Activated CD8-positive, alpha-beta memory T cell treated with anti-CD3 and anti-CD28 coated beads for 4 hours (primary cell): Measurements from ENCODE around the gene CAPN8.

ENCODE experiments used
- DNase-seq, 2 donors: peaks; one replicate each; pipeline ENCODE4 v3.0.0-alpha.2; 2020; ENCODE audit warnings: low read depth in 2 of 2

Gene CAPN8

DNA sequence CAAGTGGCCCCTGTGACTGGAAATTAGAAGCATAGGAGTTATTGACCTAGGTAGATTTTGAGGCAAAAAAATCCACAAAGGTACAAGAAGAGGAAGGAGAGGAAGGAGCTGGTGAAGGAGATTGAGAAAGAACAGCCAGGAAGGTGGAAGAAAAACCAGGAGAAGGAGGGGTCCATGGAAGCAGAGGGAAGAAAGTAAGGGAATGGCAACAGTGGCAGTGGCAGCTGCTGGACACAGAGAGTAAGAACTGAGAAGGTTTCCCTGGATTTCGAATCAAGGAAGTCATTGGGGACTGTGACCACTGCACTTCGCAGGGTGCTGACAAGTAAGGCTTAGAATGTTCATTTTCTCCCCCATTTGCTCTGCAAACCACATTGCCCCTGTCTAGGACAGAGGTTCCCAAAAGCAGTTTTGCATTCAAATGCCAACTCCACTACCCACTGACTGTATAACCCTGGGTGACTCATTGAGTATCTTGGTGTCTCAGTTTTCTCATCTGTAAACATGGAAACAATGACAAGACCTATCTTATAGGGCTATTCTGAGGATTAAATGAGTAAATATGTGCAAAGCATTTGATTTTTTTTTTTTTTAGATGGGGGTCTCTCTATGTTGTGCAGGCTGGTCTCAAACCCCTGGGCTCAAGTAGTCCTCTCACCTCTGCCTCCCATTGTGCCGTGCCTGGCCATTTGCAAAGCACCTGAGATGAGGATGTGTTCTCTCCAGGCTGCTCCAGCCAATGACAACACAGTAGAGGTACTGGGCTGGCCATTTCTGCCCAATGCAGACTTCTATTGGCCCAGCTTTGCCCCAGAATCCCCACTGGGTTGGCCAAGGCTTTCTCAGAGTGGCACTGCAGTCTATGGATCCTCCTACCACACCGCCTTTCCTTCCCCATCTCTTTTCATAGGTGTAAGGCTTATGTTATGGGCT, 37.5 kb upstream of the CAPN8 start:
- no peak for DNase-seq

DNA sequence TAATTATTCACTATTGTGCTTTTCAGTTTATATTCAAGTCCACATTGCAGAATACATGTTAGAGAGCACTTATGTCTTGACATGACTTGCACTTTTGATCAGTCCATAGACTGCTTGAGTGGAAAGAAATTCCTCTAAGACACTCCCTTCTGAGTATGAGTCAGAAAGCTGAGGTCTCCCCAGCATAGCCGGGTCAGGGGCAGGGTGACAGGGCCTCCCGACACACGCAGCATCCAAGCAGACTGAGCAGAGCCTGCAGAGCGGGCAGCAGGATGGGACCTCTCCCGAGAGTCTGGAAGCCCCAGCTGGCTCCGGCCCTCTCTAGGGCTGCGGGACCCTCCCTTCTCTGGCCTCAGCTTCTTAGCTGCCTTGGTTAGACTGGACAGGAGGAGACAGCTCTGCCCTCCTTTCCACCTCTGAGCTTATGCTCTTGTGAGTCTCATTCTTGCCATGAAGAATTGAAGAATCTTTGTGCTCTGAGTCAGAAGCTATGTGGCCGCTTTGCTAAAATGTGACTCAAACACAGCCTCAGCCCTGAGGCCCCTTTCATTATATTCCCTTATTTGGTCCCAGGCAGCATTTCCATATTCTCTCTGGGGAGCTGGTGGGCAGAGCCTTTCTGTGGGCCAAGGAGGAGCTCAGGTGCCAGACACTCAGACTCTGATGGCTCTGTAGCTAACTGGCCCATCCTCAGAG, 35.6 kb upstream of the CAPN8 start:
- DNase-seq: no peak

DNA sequence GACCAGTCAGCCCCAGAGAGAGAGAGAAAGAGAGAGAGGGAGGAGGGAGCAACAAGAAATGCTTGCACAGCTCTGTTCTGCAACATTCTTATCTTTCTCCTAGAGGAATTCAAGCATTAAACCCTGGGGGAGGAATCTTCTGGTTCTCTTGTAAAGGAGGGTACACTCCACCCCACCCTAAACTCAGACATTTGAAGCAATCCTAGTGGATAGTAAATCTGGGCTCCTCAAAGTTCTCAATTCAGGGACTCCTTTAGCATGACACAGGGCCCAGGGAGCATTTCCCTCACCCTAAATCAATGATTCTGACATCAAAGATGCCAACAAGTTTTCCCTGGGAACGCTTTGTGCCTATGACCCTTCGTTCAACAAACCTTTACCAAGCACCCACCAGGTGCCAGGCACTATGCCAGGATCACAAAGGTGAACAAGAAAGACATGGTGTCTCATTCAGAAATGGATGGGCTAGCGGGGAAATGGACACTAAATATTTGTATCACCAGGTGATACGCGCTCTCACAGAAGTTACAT, 35.0 kb upstream of the CAPN8 start:
- no peak for DNase-seq

DNA sequence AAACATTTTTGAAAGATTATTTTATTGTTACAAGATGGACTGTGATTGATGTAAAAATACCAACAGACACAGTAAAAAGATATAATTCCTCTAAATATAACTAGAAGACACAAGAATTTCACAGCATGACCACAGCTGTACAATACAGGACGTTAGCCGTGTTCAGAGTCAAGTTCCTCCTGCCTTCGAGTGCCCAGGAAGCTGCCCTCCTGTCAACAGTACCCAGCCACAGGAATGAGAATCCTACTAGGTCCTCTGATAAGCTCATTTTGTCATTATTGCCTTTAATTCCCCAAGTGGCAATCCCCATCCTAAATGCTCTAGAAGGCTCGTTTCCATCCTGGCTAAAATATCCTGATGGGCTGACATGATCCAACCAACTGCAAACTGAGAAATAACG, 30.4 kb upstream of the CAPN8 start:
- no peak for DNase-seq

DNA sequence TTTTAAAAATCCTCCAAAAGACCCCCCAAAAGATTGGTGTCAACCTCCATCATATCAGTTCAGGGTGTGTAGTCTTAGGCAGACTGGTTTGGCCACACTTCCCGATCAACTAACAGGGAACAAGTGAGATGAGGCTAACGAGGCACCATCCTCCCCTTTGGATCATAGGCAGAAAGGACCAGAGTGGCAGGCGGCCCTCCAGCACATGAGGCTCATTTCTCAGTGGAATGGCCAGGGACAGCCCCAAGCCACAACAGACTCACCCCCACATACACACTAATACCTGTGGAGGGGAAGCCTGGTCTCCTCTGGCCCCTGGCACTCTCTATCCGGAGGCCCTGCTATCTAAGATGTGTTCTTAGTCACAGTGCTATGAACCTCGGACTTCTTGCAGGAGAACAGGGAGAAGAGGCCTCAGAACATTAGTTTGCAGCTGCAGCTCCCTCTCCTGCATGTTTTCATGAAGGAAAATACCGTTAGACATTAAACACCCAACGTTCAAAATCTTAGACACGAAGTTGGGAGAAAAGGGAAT, 29.6 kb upstream of the CAPN8 start:
- no peak for DNase-seq

DNA sequence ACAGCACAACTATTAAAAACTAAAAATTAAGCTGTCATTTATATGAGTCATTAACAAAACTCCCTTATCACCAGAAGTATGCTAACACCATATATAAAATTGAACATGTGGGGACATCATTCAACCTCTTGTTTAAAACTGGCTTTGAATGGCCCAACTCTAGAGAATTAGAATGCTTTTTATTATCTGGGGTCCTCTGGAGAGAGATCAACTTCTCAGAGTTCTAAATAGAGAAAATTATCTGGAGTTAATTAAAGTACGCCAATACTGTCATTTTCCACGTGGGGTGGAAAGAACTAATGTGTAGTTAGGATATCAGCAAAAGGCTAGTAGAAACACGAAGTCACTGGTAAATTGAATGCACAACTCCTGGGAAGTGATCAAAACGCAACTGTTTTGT, 25.6 kb upstream of the CAPN8 start:
- no peak for DNase-seq

DNA sequence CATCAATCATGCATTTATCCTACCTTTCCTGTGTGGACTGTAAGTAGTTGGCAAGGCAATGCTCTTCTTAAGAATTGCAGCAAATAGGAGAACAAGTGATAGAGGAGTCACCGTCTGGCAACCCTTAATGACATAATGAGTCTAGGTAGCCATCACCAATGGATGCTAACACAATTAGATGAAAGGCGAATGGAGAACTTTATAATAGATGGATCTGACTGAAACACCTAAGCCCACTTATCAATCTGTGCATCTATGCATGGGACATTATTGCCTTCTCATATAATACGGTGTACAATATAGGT, 18.9 kb upstream of the CAPN8 start:
- DNase-seq: no peak

DNA sequence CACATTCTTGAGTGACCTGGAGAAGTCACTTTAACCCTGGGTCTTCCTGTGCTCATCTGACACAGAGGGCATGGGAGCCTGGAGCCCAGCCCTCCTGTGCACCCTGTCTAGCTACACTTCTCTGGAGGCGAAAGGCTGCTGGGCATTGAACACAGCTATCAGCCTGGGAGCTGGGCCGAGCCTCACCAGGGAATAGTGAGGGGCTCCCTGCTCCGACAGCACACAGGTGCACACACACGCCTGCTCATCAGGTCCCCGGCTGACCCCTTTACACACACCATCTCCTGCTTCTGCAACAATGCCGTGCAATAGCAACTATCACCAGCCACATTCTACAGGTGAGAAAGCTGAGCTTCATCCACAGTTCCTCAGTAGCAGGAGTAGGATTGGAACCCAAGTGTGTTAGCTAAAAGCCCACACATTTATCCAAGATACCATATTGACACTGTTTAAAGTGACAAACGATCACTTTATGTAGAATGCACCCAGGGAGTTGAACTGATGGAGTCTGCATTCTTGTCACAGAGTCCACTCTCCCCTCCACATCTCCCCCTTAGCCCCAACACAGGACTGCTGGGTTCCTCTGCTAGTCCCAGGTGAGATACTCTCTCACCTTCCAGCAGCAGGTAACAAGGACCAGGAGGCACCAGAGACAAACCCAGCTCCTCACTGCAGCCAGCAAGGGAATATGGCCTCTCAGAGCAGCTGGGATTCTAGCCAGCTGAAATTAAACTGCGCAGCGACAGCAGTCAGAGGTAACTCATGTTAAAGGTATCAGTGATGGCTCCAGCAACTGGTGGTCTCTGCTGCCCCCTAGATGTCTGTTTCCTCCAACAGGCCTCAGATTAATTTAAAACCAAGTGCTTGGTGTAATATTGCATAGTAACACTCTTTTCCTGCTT, 18.3 kb upstream of the CAPN8 start:
- DNase-seq: peak; percentile 6 to 19

DNA sequence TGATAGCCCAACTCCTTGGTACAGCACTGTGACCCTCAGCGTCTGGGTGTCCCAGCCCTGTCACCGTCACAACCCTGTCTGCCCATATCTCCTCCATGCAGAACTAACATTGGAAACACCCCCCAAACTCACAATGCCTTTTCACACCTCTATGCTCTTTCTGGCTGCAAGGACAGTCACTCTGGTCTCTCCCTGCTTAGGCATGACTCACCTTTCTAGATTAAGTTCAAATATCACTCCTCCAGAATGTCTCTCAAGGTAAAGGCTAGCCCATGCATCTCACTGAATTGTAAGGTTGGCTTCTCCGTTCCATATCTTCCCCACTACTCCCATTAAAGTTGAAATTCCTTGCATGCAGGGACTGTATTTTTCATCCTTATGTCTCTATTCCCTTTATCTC, 17.0 kb upstream of the CAPN8 start:
- no peak for DNase-seq

DNA sequence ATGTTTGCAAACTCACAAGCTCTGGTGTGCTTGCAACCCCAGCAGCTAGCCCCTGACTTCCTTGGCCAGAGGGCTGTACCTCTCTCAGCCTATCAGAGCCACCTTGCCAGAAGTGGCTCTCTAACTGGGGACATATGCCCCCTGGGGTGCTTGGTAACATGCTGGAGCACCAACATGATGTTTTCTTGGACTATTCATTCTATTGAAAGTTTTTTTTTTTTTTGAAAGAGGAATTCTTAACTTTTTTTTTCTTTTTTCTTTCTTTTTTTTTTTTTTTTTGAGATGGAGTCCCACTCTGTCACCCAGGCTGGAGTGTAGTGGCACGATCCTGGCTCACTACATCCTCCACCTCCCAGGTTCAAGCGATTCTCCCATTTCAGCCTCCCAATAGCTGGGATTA, 14.7 kb upstream of the CAPN8 start:
- DNase-seq: no peak

DNA sequence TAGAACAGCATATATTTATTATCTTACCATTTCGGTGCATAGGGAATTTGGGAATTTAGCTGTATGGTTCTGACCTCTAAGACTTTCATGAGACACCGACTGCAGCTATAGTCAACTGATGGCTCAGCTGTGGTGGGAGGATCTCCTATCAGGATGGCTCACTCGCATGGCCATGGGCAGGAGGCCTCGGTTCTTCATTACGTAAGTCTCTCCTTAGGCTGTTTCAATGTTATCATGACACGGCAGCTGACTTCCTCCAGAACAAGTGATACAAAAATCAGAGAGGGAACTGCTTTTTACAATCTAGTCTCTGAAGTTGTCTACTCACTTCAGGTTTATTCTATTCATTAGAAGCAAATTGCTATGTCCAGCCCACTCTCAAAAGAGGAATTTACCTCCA, 13.3 kb upstream of the CAPN8 start:
- no peak for DNase-seq

DNA sequence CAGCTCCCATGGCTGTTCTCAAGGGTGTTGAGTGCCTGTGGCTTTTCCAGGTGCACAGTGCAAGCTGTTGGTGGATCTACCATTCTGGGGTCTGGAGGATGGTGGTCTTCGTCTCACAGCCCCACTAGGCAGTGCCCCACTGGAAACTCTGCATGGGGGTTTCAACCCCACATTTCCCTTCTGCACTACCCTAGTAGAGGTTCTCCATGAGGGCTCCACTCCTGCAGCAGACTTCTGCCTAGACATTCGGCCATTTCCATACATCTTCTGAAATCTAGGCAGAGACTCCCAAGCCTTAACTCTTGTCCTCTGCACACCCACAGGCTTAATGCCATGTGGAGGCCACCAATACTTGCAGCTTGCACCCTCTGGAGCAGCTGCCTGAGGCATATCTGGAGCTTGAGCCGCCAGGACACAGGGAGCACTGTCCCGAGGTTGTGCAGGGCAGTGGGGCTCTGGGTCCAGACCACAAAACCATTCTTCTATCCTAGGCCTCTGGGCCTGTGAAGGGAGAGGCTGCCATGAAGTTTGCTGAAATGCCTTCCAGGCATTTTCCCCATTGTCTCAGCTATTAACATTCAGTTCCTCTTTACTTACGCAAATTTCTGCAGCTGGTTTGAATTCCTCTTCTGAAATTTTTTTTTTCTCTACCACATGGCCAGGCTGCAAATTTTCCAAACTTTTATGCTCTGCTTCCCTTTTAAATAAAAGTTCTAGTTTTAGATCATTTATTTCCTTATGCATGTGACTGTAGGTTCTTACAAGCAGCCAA, 8.8 kb upstream of the CAPN8 start:
- no peak for DNase-seq

DNA sequence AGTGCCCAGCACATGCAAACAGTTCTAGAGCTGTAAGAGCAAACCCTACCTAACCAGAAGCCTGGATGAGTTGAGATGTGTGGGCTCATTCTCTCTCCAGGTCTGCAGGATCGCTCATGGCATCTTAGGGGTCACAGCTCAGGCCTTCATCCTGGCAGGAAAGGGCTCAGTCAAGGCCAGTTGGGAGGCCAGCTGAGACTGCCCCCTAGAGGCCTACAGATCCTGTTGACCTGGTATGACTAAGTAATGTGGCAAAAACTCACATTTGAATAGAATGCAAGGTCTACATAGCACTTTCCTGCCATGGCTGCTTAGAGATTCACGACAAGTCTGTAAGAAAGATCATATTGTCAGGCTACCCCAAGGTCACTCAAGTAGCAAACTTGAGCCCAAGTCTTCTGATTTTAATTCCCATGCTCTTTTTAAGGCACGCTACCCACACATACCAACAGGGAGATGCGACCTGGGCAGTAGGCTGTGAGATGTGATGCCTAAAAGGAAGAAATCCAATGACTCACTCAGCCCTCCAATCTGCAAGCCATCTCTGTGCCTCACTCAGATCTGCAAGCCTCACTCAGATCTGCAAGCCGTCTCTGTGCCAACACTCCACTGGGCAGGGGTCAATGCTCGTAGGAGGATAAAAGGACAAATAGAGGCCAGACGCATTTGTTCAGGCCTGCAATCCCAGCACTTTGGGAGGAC, 5.1 kb upstream of the CAPN8 start:
- DNase-seq: no peak

DNA sequence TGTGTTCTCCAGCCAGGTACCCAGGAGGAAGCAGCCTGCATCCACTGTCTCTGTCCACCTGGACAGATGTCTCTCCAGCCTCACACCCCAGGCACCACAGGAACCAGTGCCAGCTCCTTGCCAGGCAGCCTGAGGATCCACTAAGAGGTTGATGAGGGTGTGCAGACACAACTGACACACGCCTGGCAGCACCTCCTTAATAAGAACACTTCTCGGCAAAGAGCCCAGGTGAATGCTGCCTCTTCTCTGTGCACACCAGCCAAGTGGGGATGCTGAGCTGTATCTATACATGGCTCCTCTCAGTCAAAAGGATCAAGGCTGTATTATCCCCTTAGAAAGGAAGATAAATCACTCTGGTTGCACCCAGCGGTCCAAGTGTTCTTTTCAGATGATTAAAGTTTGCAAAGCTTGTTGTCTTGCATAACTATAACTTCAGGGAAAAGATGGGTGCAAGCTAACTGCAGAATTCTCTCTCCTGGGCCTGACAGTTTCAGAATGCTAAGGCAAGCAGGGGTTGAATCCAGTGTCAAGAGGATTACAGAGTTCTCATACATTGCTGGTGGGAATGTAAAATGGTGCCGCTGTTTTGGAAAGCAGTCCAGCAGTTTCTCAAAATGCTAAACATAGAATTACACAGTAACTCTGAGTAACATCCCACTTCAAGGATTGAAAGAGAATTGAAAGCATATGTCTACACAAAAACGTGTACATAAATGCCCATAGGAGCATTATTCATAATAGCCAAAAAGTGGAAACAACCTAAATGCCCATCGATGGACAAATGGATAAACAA, 3.7 kb upstream of the CAPN8 start:
- no peak for DNase-seq

DNA sequence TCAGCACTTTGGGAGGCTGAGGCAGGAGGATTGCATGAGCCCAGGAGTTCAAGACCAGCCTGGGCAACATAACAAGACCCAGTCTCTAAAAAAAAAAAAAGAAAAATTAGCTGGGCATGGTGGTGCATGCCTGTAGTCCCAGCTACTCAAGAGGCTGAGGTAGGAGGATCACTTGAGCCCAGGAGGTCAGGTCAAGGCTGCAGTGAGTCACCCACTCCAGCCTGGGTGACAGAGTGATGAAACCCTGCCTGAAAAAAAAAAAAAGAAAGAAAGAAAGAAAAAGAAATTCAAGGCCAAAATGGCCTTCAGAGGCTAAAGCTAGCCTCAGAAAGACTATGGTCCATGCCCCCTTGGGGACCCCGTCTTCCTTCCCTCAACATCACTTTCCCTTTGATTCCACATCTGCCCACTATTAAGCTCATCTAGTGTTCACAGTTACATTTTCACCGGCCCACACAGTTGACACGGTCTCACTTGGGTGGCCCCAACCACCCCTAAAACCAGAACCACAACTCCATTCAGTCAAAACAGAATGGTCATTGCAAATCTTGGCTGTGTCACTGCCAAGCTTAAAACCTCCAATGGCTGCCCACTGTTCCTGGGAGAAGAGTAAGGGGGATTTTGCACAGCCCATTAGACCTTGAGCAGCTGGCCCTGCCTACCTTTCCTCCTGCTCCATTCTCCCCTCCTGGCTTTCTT, 2.1 kb upstream of the CAPN8 start:
- DNase-seq: no peak

DNA sequence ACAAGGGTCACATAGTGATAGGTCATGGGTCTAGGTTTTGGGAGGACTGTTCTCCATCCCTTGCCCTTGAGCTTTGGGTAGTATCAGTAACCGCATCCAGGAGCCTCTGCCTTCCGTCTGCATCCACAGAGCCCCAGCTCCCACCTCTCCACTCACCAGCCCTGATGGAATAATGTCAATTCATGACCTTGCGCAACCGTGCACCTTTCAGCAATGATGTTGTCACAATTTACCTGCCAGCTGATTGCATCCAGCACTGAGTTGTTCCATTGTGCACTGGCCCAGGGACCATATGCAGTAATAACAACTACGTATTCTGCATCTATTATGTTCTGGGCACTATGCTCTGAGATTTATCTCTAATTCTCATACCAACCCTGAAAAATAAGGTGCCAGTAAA, 1.4 kb downstream of the CAPN8 start:
- DNase-seq: no peak

DNA sequence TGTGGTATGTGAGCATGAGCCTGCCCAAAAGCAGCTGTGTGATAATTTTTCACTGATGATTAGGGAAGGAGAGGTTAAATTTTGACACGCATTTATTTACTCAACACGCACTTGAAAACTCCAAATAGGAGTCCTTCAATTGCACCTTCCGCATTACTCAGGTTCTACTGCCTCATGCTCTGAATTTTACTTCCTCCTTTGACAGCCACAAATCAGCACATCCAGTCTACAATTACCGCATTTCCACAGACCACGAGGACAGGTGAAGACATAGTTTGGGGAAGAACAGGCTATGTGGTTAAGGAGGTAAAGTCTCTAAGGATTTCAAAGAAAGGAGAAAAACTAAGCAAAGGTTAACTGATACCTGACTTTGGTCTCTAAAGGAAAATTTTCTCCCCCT, 2.6 kb downstream of the CAPN8 start:
- no peak for DNase-seq

DNA sequence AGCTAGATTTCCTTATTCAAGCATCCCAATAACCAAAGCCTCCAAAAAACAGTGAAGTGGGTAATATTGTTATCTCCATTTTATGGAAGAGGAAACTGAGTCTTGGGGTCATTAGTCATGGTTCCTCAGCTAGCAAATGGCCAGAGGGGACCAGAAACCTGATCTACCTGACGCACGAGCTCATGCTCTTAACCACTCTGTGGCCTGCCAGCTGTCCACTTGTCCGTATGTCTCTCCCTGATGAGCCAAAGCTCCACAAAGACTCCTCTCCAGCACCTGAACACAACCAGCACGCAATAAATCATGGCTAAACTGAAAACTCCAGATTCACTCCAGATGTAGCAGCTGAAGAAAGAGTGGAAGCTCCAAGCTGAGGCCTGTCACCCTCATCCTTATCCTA, 5.8 kb downstream of the CAPN8 start:
- DNase-seq: no peak

DNA sequence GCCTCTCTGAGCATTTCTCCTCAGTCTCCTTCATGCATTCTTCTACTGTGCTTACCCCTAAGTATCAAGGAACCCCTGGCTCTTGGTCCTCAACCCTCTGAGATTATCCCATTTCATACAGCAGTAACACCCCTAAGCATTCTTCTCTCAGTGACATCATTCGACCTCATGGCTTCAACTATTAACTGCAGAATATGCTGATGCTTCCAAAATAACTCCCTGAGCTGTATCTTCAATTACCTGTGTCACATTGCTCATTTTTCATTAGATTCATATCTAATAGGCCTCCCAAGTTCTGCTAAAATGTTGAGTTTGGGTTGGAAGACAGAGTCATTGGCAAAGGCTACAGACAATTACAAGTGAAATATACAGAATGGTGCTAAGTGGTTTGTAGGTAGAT, 7.5 kb downstream of the CAPN8 start:
- no peak for DNase-seq
